Embryonic facial prominence (tissue), 1 donor: Measurements from ENCODE around the gene ANKS1B.
"Not testable (repeated sequence)": the region's sequence is repeated elsewhere in the genome, so short reads cannot be mapped to it uniquely, and the experiment has no call there.

Source experiments
- DNase-seq: peaks from one replicate; pipeline ENCODE4 v3.0.0-alpha.2; 2016; ENCODE audit errors: extremely low spot score

The ANKS1B gene

DNA sequence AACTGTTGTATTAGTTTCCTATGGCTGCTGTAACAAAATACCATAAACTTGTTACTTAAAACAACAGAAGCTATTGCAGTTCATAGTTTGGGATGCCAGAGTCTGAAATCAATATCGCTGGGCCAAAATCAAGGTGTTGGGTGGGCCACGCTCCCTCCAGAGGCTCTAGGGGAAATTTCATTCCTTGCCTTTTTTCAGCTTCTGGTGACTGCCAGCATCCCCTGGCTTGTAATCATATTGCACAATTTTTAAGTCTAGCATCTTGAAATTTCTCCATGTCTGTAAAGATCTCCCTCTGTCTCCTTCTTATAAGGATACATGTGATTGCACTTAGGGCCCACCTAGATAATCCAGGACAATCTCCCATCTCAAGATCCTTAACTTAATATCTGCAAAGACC is 386.0 kb downstream of the ANKS1B start:
- DNase-seq, result no peak

DNA sequence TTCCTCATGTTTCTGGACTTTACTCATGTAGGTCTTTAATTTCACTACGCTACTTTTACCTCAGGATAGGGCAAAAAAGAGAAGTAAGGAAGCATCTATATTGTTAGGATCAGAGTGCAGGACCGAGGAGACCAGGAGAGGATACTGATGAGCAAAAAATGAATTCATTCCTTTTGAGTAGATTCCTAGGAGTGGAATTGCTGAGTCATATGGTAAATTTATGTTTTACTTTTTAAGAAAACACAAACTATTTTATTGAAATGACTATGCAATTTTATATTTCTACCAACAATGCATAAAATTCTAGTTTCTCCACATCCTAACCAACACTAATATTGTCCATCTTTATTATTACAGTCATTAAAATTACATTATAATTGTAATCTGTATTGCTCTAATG is 388.0 kb downstream of the ANKS1B start:
- DNase-seq, result no peak

DNA sequence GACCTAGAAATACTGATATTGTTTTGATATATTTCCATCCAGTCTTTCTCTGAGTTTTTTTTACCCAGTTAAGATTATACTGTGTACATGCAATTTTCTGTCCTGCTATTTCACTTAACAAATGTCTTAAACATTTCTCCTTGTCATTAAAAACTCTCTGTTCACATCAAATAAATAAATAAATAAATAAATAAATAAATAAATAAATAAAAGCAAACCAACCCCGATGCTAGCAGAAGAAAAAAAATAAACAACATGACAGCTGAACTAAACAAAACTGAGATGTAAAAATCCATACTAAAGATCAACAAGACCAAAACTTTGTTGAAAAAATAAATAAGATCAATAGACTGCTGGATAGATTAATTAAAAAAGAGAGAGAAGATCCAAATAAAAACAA is 407.6 kb downstream of the ANKS1B start:
- DNase-seq, result not testable (repeated sequence)

DNA sequence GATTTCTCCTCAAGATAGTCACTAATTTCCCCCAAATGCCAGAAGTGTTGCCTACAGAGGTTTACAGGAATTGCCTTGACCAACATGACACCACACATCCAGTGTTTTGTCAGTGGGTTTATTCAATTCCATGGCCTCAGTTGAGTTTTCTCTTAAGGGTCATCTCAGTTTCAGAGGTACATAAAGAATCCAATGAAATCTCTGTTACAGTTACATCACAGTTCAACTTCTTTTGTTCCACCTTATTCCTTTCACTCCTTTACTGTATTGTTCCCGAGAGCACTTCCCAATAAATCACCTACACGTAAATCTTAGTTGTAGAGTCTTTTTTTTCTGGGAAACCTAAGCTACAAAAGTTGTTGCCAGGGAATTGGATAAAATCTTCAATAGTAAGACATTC is 410.8 kb downstream of the ANKS1B start:
- no peak for DNase-seq

DNA sequence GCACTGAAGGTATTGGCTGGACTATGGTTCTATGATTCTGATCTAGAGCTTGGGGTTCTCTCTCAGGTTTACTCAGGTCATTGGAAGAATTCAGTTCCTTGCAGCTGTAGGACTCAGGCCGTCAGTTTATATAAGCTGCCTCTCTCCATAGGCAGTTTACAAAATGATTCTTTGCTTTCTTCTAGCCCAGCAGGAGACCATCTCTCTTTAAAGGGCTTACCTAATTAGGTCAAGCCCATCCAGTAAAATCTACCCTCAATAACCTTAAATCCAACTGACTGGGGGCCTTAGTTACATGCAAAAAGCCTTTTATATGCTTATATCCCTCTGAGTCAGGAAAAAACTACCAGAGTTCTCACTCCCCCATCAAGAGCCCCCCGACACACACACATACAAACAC is 417.7 kb downstream of the ANKS1B start:
- no peak for DNase-seq

DNA sequence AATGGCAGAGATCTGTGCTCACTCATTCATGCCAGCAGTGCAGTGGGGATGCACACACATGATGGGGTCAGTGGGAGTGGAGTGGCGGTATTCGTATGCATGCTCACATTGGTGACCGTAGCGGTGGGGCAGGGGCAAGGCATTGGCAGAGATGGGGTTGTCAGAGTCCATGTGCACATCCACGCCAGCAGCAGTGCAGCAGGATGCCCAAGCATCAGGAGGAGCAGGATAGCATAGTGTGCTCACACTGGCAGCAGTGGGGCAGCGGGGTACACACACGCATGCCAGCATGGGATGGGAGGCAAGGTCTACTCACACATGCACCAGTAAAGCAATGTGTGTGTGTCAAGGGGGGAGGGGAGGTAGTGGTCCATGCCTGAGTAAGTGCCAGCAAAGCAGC is 426.6 kb downstream of the ANKS1B start:
- DNase-seq, result no peak

DNA sequence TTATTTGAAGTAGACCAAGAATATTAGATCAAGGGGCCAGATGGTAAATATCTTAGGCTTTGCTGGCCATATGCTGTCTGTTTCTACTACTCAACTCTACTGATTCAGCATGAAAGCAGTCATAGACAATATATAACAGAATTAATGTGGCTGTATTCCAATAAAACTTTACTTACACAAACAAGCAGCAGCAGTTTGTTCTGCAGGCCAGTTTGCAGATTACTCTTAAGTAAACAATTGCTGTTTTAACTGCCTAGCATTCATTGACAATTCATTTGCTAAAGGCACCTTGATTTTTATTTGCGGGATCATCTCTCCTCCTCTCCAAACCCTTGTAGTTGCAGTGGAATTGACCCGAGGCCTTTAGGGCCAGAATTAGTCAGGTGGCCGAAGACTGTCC is 431.3 kb downstream of the ANKS1B start:
- no peak for DNase-seq

DNA sequence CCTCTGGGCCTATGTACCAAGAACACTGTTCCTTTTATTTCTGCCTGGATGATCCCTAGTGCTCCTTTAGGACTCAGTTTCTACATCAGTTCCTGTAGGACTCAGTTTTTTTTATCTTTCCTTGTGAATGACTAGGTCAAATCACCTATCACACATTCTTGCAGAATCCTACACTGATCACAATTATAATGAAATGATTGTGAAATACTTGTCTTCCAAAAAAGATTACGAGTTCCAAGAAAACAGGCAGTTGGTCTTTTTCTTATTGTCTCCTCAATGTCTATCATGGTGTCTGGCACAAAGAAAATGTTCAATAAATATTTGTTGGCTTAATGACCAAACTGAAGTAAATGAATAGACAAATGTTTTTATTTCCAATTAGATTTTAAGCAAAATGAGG is 432.7 kb downstream of the ANKS1B start:
- no peak for DNase-seq

DNA sequence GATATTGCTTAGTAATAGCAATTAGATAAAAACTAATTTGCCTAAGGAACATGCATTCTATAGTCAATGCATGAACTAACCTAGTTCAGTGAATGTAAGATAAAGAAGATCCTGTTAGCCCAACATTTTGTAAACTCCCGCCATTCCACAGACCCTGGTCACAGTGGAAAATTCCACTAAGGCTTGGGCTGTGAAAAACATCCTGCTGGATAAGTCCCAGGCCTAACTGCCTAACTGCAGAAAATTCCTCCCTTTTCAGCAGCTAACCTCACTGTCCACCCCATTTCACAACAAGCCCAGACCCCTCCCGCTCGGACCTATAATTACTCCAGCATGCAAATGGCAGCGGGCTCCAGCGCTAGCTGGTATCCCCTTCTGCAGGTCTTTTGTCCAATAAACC is 435.1 kb downstream of the ANKS1B start:
- DNase-seq, result no peak

DNA sequence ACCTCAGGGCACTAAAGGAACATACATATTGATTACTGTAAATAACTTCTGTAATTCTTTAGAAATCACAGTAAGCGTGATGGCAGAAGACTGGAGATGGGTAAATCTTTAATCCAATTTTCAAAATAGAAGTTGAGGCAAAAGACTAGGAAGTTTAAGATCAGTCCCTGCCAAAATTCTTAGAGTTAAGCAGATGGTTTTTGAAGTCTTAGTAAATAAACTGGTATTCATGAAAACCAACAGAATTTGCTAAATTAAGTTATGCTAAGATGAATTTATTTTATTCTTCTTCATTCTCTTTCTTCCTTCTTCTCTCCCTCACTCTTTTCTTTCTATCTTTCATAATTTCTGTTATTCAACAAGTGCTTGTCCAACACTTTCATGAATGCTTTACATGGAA is 435.5 kb downstream of the ANKS1B start:
- DNase-seq, result no peak

DNA sequence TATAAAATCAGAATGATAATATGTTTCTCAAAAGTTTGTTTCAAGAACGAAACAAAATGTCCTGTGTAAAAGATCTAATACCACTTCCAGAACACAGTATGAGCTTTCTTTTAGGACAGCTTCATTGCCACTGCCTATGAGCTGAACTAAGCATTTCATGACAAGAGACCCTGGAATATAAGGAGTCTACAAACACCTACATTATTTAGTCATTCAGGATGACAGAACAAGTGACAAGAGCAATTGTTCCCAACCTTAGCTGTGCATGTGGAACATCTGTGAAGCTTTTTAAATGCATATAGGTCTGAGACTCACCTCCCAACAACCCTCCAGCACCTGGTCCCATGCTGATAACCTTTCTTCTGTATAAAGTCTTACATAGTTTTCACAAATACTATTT is 440.3 kb downstream of the ANKS1B start:
- DNase-seq, result no peak

DNA sequence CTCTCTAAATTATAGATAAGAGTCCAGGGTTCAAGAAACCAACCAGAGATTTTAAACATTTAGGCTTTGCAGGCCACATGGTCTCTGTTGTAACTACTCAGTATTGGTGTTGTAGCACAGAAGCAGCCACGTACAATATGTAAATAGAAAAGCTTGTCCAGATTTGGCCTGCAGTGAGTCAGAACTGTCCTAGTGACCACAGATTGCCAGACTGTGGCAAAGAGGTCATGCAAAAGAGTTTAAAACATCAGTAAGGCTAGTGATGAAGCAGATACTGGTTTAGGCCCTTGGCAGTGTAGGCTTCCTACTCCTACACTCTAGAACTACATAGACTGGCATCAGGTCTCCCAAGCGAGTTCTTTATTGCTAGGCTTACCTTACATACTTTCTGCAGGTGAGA is 454.8 kb downstream of the ANKS1B start:
- DNase-seq, result no peak

DNA sequence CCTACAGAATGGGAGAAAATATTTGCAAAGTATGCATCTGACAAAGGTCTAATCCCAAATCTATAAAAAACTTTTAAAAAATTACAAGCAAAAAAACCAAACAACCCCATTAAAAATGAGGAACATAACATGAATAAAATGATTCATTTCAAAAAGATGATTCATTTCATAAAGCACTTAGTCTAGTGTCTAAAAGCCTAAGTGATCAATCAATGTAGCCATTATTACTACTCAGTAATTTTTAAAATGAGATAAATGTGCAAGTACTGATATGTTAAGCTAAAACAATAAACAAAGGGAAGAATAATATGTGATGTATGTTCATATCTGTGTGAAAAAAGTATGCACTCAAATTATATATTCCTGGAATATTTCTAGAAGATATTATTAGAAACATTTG is 456.3 kb downstream of the ANKS1B start:
- no peak for DNase-seq

DNA sequence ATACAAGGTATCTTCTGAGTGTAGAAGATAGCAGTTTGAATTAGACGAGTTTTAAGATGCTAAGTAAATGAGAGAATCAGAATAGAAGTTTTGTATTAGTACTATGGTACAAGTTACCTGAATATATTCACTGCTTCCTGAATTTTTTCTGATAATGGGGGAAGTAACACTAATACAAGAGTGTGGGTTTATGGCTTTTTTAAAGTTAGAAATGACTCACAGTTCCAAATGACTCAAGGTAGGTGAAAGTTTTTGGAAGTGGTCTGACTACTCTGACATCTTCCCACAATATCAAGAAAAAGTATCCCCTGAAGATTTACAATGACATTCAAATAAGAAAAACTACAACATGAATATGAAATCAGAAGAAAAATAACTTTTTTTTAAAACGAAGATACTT is 460.9 kb downstream of the ANKS1B start:
- no peak for DNase-seq

DNA sequence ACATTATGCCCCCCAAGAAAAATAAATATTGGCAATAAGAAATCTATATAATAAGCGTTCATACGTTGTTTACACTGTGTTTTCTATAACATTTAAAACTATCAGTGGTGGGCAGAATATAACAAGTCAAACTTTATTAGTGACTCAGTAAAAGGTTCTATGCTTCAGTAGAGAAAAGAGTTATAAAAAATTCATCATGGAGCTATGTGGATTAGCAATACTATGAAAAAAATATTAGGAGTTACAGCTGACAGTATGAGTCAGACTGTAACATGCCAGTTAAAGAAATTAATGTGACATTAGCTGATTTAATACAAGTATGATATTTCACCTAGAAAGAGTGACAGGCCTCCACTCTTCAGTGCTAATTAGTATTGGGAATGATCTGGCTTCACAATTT is 462.3 kb downstream of the ANKS1B start:
- no peak for DNase-seq

DNA sequence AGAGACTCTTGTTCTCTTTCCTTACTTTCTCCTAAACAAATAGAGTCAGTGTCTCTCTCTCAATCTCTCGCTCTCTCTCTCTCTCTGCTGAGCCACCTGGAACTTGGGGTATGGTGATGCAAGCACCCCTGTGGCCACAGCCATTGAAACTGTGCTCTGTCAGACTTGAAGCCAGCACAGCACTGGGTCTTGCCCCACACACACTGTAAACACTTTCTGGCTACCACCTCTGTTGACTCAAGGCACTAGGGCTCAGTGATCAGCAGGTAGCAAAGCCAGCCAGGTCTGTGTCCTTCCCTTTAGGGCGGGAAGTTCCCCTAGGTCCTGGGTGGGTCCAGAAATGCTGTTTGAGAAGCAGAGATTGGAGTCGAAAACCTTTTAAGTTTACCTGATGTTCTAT is 463.1 kb downstream of the ANKS1B start:
- no peak for DNase-seq

DNA sequence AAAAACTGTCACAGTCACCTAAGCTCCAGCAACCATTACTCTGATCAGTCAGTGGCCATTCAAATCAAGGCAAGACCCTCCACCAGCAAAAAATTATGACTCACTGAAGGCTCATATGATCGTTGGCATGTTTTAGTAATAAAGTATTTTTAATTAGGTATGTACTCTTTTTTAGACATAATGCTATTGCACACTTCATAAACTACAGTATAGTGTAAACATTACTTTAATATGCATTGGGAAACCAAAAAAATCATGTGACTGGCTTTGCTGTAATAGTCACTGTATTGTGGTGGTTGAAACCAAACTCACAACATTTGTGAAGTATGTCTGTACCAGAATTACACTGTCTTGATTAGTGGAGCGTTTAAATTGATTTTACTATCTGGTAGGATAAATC is 471.7 kb downstream of the ANKS1B start:
- DNase-seq, result no peak

DNA sequence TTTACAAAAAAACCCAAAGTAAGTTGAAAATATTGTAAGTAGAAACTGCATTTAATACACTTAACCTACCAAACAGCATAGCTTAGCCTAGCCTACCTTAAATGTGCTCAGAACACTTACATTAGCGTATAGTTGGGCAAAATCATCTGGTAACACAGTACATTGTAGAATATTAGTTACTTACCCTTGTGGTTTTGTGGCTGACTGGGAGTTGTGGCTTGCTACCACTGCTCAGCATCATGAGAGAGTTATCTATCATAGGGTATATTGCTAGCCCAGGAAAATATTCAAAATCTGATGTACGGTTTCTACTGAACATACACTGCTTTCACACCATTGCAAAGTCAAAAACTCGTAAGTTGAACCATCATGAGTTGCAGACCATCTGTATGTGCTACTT is 478.9 kb downstream of the ANKS1B start:
- no peak for DNase-seq

DNA sequence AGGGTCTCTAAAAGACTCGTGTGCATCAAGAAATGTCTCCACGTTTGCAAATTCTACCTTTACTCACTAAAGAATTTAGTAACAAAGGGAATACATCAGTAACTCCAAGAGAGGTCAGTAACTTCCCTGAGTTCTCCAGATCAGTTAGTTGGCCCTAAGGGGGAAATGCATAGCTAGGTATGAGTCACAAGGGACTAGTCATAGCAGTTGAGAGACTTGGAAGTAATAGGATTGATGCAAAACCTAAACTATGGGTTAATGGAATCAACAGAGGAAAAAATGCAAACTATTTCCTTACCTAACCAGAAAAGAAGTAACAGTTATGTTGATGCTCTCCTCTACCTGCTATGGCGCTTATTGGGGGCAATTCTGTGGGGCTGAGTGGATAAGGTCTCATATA is 486.0 kb downstream of the ANKS1B start:
- DNase-seq, result no peak

DNA sequence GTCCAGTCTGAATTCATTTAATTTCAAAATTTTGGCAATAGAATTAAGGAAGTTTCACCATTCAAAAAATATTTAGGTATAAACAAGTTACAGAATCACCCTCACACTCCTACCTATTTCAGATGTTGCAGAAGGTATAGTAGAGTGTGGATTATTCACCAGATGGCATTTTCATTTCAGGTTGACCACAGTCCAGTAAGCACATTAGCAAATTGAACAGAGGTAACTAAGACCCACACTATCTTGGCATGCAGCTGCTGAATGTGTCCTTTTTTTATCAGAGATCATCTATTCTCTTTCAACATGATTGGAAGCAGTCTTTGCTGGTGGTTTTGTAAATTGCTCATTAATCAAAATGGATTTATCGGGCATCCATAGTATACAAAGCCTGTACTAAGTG is 488.9 kb downstream of the ANKS1B start:
- DNase-seq, result no peak

DNA sequence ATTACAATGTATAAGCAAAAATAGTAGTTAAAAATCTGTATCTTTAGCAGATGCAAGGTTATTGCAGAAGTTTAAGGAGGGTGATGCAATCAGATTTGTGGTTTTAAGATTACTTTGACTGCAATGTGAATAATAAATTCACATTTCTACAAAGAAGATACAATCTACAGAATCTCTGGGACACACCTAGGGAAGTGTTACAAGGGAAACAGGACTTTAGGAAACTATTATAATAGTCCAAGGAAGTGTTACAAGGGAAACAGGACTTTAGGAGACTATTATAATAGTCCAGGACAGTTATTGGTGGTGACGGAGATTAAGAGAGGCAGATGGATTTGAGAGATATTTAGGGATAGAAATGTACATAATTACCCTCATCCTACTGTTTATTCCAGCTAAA is 491.5 kb downstream of the ANKS1B start:
- no peak for DNase-seq

DNA sequence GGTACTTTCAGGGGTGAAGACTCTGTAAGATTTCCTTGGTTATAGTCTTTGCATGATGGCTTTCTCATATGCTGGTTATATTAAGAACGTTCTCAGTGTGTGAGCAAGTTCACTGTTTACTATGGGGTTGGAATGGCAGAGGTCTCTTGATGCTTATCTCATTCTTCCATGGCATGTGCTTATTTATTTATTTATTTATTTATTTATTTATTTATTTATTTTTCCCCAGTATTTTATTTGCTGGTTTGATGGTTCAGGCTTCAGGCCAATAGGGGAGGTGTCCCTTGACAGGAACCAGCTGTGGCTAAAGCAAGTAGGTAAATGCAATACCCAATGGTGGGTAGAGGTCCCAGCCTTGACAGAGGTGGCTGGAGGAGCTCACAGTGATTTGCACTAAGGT is 498.5 kb downstream of the ANKS1B start:
- no peak for DNase-seq

DNA sequence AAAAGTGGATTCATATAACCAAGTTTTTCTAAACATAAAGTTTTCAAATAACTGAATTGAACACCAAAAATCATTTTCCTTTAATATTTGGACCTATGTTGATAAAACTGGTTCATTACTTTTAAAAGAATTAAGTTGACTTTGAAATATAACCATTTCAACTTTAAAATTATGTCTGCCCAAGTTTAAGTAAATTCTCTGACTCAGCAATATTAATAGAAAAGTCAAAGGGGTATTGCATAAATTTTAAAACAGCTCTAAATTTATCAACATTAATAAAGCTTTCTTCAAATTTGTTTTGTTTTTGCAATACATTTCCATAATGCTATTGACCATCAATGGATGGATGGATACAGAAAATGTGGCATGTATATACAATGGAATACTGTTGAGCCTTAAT is 505.6 kb downstream of the ANKS1B start:
- no peak for DNase-seq

DNA sequence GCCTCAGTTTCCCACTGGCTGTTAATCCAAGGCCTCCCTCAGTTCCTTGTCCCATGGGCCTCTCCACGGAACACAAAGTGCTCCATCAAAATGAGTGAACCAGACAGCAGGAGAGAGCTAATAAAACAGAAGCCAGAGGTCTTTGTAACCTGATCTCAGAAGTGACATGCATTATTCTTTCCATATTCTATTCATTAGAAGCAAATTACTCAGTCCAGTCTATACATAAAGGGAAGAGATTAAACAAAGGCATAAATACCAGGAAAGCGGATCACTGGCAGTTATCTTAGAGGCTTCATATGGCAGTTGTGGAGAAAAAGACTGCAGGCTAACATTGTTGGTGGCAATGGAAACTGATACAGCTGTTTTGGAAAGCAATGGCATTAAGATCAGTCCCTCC is 507.8 kb downstream of the ANKS1B start:
- no peak for DNase-seq

DNA sequence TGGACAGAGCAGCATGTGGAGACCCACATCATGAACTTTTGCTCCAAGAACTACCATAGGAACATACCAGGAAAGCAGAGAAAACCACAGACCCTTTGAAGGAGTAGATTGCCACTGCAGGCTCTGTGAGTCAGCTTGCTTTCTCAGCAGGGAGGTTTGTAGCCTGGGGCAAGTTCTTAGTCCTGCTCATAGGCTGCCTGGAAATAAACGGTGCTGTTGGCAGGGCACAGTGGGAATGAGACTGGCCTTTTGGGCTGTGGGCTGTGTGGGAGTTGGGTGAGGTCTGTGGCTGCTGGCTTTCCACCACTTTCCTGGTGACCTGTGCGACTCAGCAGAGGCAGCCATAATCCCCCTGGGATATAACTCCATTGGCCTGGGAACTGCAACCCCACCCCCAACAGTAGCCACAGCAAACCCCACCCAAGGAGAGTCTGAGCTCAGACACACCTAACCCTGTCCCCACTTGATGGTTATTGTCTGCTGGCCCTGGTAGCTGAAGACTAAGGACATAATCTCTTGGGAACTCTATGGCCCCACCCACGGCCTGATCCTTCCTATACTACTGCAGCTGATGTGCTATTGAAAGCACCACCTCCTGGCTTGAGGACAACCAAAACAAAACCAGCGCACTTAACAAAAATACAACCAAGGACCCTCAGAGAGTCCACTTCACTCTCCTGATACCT is 529.2 kb downstream of the ANKS1B start:
- DNase-seq, result no peak
